Activated CD8-positive, alpha-beta memory T cell treated with anti-CD3 and anti-CD28 coated beads, Interleukin-2, amount 50 U/mL, for 1 hour (primary cell): ENCODE data around the gene TNS3.
"Not testable (repeated sequence)": the region's sequence is repeated elsewhere in the genome, so short reads cannot be mapped to it uniquely, and the experiment has no call there.

ENCODE experiments used
- DNase-seq: peaks from one replicate; pipeline ENCODE4 v3.0.0-alpha.2; 2020; ENCODE audit errors: extremely low read depth

The TNS3 gene

DNA sequence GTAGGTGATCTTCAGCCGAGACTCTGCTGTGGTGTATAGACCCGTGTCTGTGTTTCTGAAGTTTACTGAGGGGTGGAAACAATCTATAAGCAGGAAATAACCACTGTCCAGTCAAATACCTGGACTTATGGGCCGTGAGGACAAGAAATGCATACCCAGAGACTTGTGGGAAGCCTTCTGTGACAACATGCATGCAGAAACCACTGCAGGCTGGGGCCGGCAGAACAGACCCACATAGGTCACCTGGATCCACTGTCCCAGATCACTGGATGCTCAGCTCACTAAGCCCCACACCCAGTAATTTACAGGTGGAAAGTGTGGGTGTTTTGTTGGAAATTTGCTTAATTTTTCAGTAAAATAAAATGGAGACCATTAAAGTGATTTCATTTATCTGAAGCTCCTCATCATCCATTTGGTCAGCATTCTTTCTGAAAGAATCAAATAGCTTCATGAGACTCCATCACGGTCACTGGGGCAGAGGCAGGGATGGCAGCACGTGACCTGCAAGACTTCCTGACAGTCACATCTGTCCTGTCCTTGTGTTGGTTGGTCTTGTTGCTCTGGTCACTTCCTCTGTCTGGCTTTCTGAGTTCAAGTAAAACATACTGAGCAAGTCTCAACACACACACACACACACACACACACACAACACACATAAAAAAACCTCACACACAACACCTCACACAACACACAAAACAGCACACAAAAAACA is 108.3 kb downstream of the TNS3 start:
- DNase-seq: no peak

DNA sequence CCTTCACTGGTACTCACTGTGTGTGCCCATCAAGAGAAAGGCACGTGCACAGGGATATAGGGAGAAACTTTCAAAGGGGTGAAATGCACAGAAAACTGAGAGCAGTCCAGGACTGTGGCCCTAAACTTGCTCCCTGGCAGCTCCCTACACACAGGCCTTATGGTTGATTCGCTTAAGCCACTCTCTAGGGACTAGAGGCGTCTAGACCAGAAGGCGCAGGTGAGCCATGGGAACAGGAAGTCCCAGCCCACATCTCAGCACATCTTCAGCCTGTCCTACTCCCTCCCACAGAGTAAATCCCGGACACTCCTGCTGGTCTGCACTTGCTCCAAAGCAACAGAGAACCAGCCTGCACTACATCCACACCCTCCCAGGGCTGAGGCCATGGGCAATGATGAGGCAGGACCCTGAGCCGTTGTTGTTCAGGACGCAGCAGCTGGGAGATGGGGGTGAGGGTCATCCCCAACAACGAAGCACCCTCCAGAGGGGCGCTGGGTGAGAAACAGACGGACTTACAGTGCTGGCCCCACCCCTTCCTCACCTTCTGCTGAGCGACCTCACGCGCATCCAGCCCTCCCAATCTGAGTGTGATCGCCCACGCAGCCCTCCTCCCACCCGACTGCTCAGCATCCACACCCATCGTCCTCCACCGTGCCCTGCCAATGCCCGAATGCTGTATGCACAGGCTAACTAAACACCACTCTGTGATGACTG is 109.3 kb downstream of the TNS3 start:
- DNase-seq: no peak

DNA sequence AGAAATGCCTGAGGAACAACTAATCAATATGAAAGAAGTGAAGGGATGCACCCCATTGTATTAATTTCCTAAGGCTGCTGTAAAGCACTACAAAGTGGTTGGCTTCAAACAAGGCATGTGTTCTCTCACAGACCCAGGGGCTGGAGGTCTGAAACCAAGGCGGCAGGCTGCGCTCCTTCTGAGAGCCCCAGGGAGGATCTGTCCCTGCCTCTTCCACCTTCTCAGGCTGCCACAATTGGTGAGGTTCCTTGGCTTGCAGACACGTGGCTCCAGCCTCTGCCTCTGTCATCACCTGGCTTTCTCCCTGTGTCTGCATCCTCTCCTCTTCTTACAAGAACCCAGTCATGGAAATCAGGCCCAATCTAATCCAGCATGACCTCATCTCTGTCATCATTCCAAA is 110.1 kb downstream of the TNS3 start:
- no peak for DNase-seq

DNA sequence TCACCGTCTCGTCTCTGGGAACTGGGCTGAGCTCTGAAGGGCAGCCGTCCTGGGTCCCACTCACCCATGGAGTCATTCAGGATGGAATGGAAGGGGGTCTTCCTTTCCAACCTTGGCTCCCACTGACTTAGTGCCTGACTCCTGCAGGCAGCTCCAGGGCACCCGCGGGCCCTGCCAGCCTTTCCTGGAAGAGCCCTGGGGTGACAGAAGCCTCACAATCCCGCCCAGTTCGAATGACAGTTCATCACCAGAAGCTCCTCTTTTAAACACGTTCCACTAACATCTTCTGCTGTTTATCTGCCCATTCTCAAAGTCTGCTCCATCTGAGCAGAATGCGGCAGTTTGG is 110.6 kb downstream of the TNS3 start:
- no peak for DNase-seq

DNA sequence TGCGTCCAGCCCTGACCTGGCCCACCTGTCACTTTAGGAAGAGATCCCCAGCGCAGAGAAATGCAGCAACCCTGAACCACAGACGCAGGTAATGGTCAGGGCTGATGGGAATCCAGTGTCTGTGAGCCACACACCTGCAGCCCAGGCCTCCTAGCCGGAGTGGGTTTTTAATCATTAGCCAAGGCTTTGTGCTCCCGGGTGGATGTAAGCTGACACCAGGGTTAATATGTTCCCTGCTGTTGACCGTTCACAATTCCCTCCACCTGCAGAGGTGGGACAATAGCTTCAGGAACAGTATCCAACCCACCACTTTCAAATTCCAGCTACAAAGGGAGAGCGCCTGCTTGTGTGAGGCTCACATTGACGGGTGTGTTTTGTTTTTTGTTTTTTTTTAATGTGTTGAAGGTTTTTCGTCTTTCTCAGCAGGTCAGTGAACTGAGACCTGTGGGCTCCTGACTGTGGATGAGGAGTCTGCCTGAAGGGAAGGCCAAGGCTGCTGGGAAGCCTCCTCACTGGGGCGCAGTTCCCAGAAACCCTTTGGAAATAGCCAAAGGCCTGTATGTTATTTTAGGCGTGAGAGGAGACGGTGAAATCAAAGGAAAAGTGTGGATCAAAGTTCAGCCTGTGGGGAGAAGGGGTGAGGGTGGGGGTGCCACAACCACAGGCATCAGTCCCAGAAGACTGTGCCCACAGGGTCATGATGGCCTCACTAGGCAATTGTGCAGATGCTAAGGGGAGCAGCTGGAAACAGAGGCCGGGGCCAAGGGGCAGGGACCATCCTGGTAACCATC is 111.1 kb downstream of the TNS3 start:
- no peak for DNase-seq

DNA sequence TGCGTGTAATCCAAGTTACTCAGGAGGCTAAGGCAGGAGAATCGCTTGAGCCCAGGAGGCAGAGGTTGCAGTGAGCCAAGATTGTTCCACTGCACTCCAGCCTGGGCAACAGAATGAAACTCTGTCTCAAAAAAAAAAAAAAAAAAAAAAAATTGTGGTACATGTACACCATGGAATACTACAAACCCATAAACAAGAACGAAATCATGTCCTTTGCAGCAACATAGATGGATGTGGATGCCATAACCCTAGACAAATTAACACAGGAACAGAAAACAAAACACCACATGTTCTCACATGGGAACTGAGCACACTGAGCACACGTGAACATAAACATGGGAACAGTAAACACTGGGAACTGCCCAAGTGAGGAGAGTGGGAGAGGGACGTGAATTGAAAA is 112.1 kb downstream of the TNS3 start:
- DNase-seq: not testable (repeated sequence)

DNA sequence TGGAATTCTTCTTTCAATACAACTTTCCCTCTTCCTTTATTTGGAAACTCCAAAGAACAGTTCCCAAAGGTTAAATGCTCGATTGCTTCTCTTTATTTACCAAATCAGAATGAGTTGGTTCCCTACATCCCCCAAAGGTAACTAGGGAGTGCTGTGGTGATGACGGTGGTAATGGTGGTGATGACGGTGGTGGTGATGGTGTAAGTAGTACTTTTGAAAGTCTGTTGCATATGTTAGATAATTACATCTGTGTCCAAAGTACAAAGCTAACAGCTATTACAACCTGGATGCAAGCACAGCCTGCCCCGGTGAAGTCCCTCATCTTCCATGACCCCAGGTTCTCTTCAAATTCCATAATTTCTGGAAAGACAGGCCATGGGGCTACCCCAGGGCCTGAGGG is 115.1 kb downstream of the TNS3 start:
- no peak for DNase-seq

DNA sequence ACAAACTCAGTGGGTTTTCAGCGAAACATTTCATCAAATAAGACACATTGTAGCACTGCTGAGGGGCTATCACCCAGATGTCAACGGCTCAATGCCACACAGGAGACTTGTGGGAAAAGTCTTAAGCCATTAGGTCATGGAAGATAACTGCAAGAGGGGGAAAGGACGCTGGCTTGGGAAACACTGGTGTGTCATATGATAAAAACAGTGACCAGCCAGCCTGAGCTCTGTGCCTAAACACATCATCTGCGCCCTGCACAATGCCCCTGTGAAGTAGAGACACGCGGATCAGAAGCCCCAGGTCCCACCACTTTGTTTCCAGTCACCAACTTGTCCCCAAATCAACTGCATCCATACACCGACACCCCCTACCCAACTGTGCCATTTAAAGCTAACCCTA is 116.7 kb downstream of the TNS3 start:
- no peak for DNase-seq

DNA sequence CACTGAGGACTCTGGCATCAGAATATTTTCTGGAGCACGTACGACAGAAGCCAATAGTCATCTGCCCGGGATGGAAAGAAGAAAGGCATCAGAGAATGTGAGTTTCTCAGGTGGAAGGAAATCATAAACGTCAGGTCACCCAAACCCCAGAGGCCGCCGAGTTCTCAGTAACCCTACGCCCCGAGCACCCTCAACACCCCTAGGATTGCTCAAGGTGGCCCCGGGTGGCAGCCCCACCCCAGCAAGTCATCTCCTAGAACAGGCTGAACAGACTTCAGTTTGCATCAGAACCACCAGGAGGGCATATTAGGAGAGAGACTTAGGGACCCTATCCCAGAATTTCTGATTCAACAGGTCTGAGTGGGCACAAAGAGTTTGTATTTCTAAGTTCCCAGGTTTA is 117.6 kb downstream of the TNS3 start:
- no peak for DNase-seq

DNA sequence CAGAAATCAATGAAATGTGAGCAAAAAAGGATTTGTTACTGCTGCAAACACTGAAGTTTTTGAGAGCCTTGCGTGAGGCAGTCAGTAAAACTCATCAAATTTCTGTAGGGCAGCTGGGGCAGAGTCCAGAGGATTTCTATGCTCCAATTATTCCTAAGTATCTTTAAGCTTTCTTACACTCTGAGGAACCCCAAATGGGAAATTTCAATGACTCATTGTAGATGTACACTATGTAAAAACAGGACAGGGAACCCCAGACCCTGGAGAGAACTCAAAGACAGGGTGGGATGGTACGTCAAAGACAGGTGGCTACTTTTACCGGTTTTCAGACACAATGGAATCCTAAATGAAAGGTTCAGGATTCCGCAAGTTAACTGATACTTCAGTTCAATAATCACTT is 120.2 kb downstream of the TNS3 start:
- no peak for DNase-seq

DNA sequence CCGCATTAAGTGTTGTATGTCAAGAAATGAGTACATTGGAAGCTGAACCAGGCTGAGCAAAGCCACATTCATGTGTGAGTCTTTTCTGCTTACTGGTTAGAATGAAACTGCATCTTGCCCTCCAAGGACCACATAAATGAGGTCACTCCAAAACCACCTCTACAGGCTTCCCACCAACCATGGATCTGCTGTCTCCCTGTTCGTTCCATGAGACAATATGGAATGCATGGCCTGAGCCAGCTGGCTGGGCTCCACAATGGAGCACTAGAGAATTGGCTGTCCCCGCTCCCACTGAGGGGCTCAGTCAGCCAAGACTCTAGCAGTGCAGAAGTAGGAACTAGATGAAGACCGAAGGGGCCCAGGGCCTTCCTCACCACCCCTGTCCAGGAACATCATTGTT is 120.8 kb downstream of the TNS3 start:
- no peak for DNase-seq

DNA sequence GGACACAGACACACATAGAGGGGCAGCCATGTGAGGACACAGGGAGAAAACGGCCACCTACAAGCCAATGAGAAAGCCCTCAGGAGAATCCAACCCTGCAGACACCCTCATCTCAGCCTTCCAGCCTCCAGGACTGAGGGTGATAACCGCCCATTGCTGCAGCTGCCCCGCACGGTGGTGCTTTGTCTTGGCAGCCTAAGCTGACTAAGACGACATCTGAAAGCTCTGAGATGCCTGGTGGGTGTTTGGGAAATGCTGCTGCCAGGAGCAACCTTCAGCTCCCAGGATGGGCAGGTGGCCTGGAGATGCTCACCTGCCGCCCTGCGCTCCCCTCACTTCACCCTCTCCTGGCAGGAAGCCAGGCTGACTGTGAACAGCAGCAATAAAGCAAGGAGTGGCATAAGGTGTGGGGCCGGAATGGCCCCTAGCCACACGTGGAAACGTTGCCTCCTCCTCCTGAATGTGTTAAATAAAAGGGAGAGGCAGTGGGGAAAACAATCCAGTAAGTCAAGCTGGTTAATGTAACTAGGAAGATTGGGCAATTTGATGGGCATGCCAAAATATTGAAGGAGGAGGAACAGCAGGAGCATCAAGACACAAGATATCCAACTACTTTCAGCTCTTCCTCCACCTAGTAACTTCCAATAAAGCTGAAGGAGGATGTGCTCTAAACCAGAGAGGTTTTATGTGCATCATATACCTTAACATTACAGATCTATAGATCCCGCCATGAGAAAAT is 121.5 kb downstream of the TNS3 start:
- no peak for DNase-seq

DNA sequence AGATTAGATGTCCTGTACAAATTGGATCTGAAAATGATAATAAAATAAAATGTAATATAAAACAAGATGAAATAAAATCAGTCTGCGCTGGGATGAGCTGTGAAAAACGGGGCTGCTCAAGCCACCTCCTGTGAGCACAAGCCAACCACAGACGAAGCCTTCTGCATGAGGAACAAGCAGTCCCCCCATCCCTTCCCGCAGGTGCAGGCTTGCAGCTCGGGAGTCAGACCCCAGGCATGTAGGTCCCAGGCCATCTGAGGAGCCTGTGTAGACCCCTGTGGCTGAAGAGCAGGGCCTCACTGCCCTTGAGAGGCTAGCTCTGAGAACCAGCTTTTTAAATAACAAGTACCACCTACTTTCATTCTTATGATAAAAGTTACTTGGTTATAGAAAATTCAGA is 123.4 kb downstream of the TNS3 start:
- no peak for DNase-seq

DNA sequence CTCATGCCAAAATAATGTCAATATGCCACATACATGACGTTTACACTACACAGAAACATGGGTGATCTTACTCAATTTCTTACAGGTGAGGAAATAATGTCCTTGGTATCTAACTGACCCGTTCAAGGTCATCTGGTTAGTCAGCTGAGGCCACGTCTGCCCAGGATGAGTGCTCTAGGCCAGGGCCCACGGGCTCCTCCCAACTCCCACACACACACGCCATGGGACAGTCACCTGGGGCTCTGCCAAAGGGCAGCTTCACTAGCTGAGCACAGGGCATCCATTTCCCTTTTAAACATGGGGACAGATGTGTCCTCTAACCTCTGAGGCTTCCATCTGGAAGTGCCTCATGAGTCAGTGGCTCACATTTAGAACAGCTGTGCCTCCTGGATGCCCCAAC is 123.9 kb downstream of the TNS3 start:
- DNase-seq: no peak

DNA sequence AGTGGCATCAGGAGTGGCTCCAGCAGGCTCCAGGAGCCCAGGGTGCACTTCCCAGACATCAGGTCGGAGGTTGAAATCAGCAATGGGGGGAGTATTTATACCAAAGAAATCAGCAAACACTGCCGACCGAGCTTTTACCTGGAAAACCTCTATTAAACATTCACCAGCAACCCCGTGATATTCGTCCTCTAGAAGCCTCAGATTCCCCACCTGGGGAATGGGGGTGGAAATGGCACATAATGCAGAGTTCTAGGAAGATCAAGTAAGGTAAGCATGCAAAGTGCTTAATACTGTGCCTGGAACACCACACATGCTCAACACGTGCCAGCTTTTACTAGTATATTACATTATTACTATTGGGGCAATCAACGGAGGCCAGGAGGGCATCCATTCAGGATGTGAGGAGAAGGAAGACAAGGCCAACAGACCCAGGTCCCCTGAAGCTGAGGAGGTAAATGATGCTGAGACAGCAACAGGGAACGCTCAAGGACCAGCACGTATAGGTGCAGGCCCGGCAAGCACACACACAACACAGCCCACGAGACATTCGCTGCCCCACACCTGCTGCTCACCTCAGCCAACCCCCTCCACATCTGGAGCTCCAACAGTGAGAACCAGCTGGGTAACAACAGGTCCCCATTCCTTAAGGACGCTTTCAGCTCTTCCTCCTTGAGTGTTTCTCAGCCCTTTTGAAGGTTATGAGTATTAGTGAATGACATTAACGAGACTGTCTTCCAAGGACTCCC is 125.5 kb downstream of the TNS3 start:
- no peak for DNase-seq

DNA sequence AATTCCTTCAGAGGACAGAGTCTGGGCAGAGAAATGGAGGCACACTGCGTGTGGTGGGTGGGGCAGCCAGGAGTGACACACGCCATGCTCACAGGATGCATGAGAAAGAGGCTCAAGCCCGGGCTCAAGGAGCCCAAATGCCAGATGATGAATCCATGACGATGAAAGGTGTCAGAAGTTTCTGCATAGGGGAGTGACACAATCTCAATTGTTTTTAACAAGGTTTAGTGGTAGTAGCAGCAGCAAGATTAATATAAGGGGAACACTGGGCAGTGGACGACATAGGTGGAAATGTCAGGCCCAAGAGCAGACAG is 126.1 kb downstream of the TNS3 start:
- no peak for DNase-seq

DNA sequence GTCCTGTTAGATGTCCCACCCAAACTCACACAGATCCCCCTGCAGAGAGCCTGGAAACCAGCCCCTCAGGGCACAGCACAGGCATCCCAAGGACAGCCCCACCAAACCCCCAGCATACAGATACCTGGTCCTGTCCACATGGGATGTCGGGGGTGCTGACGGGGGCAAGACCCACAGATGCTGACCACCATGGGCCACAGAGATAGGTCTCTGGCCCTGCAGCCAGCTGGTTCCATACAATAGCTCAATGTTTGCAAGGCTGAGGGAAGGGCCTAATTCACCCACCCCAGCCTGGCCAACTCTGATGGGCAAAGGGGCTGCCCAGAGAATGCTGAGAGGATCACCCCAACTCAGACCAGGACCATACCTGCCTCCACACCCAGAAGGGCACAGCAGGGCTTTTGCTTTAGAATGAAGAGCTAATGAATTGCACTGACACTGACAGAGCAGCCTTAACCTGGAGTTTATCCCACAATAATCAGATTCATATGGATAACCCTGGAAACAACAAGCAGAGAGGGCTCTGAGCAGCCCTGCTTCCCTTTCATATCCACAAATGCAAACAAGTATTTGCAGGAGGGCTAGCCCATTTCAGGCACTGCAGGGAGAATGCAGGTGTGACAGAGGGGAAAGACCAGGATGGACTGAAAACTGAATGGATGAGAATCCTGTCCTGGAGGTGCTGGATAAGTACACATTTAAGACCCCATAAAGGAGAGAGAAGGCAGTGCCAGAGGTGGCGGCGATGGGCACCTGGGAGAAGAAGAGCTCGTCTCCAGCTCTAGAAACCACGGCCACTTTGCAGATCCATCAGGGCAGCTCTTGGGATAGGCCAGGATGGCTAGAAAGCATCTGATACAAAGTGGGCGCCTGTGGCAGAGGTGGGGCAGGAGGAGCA is 126.7 kb downstream of the TNS3 start:
- no peak for DNase-seq

DNA sequence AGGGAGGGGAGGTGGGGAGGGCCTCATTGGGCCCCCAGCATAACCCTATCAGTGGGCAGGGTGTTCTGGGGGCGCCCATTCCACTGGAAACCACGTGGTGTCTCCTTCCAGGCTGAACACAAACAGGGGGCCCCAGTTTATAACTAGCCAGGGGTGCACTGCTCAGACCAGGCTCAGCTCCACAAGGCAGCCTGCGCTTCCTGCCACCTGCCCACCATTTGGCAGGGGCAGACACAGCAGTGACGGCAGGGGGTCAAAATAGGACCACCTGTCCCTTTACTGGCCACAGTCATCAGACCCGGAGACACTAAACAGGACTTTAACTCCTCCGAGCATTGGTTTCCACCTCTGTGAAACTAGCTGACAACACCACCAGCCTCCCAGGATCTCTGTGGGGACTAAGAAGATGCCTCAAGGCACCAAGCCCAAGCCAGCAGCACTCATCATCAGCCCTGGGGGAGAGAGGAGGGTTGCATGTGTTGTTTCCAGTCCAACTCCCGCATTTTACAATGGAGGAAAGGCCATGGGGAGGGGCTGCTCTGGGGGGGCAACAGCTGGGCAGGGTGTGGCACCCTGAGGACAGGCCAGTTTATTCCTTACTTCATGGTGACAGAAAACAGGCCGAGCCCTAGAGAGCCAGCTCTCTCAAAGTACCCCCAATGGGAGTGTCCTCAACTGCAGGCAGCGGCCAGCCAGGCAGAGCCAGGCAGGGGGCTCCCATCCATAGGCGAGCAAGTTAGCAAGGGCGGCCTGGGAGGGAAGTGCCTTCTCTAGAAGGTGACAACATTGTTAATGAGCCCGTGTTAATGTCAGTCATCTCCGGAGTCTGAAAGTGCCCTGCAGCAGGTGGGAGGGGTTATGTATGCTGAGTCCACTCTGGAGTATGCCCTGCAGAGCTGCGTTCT is 127.6 kb downstream of the TNS3 start:
- DNase-seq: no peak
